ENCODE data around the gene SF3B1. TPM values are rescaled to one million over a fixed set of nuclear protein-coding genes. Genes with fewer than 3 reads are reported as not detected.

SF3B1 gene
- total and polyA plus RNA-seq, 2 experiments from 2014 or later = 196 to 216 TPM

- no peak overlapping the region for H3K27ac ChIP-seq
- in situ Hi-C loops (cut with MboI) = no loop called here
- H2AFZ ChIP-seq = no peak overlapping the region
- no peaks in the 10 kb centered on the region for H3K79me2 ChIP-seq (ENCODE audit: insufficient read depth)
- H3K9ac ChIP-seq = no peak overlapping the region
- H3K4me2 ChIP-seq (ENCODE audit: unreplicated experiment) = no peak overlapping the region
- TF ChIP-seq EZH2 (IDR thresholded peaks at IDR 0.05; ENCODE audit: insufficient read depth, poor library complexity, severe bottlenecking) (no peak), EZH2phosphoT487 (IDR thresholded peaks at IDR 0.05; ENCODE audit: insufficient read depth, low read depth) (no peak)
- H4K20me1 ChIP-seq (ENCODE audit: insufficient read depth) = no peaks in the 10 kb centered on the region
- H3K27me3 ChIP-seq (replicated peaks; ENCODE audit: insufficient read depth) = no peaks in the 10 kb centered on the region
- peaks cover 6% of the 10 kb centered on the region; the same call in 1 of the 2 replicates for H3F3A ChIP-seq (ENCODE audit: insufficient read depth)
- peaks cover 14% of the 10 kb centered on the region for H3K4me1 ChIP-seq (ENCODE audit: insufficient read depth)
- H3K9me3 ChIP-seq (ENCODE audit: low read depth) = no peaks in the 10 kb centered on the region
- no peaks in the 10 kb centered on the region for H3K9me2 ChIP-seq (ENCODE audit: insufficient read depth)
- H3K4me3 ChIP-seq = no peak overlapping the region
- peak; percentile 31 for DNase-seq
- WGBS, 2 experiments (ENCODE audit: low coverage in 1 of 2, low lambda C conversion rate in 2 of 2, missing lambda C conversion rate in 2 of 2) = 41 to 52% methylated on average over 5 of the region's 5 CpGs
- H3K36me3 ChIP-seq (ENCODE audit: low read depth) = no peaks in the 10 kb centered on the region
Measured at GRCh38 chr2:197369228-197369932, 65.4 kb downstream of the SF3B1 start.

GRCh38 chr2:197368412-197368811, 66.4 kb downstream of the SF3B1 start:
- Histone ChIP-seq H3K27me3 (replicated peaks; ENCODE audit: insufficient read depth) (no peaks in the 10 kb centered on the region), H3K9me2 (ENCODE audit: insufficient read depth) (no peaks in the 10 kb centered on the region), H3K79me2 (ENCODE audit: insufficient read depth) (no peaks in the 10 kb centered on the region), H3K36me3 (ENCODE audit: low read depth) (no peaks in the 10 kb centered on the region), H3K27ac (no peak overlapping the region), H3F3A (ENCODE audit: insufficient read depth) (peaks cover 6% of the 10 kb centered on the region; the same call in 1 of the 2 replicates), H3K4me2 (ENCODE audit: unreplicated experiment) (no peak overlapping the region), H3K4me3 (no peak overlapping the region), H2AFZ (no peak overlapping the region), H3K9ac (no peak overlapping the region), H3K4me1 (ENCODE audit: insufficient read depth) (peaks cover 14% of the 10 kb centered on the region), H4K20me1 (ENCODE audit: insufficient read depth) (no peaks in the 10 kb centered on the region), H3K9me3 (ENCODE audit: low read depth) (no peaks in the 10 kb centered on the region)
- no peak for DNase-seq
- 79 to 85% methylated on average over 6 of the region's 6 CpGs for WGBS, 2 experiments (ENCODE audit: low coverage in 1 of 2, low lambda C conversion rate in 2 of 2, missing lambda C conversion rate in 2 of 2)
- no peak for TF ChIP-seq EZH2 (IDR thresholded peaks at IDR 0.05; ENCODE audit: insufficient read depth, poor library complexity, severe bottlenecking)
- TF ChIP-seq EZH2phosphoT487 (IDR thresholded peaks at IDR 0.05; ENCODE audit: insufficient read depth, low read depth) = no peak
- in situ Hi-C loops (cut with MboI) = no loop called here

GRCh38 chr2:197363998-197364397, 70.8 kb downstream of the SF3B1 start:
- Histone ChIP-seq H3K4me3 (no peak overlapping the region), H3K9ac (no peak overlapping the region), H4K20me1 (ENCODE audit: insufficient read depth) (no peaks in the 10 kb centered on the region), H2AFZ (no peak overlapping the region), H3K27me3 (replicated peaks; ENCODE audit: insufficient read depth) (no peaks in the 10 kb centered on the region), H3K4me2 (ENCODE audit: unreplicated experiment) (no peak overlapping the region), H3K9me2 (ENCODE audit: insufficient read depth) (no peaks in the 10 kb centered on the region), H3K79me2 (ENCODE audit: insufficient read depth) (no peaks in the 10 kb centered on the region), H3K27ac (no peak overlapping the region), H3K36me3 (ENCODE audit: low read depth) (no peaks in the 10 kb centered on the region), H3K4me1 (ENCODE audit: insufficient read depth) (peaks cover 19% of the 10 kb centered on the region), H3F3A (ENCODE audit: insufficient read depth) (peaks cover 23% of the 10 kb centered on the region), H3K9me3 (ENCODE audit: low read depth) (no peaks in the 10 kb centered on the region)
- in situ Hi-C loops (cut with MboI) = no loop called here
- DNase-seq = no peak
- 60 to 62% methylated on average over 5 of the region's 5 CpGs for WGBS, 2 experiments (ENCODE audit: low coverage in 1 of 2, low lambda C conversion rate in 2 of 2, missing lambda C conversion rate in 2 of 2)
- TF ChIP-seq EZH2phosphoT487 (IDR thresholded peaks at IDR 0.05; ENCODE audit: insufficient read depth, low read depth) (no peak), EZH2 (IDR thresholded peaks at IDR 0.05; ENCODE audit: insufficient read depth, poor library complexity, severe bottlenecking) (no peak)

- H3K36me3 ChIP-seq (ENCODE audit: low read depth) = no peaks in the 10 kb centered on the region
- H3F3A ChIP-seq (ENCODE audit: insufficient read depth) = peaks cover 29% of the 10 kb centered on the region
- H3K4me3 ChIP-seq = no peak overlapping the region
- no peaks in the 10 kb centered on the region for H3K9me2 ChIP-seq (ENCODE audit: insufficient read depth)
- TF ChIP-seq EZH2 (IDR thresholded peaks at IDR 0.05; ENCODE audit: insufficient read depth, poor library complexity, severe bottlenecking) = no peak
- TF ChIP-seq EZH2phosphoT487 (IDR thresholded peaks at IDR 0.05; ENCODE audit: insufficient read depth, low read depth) = no peak
- H3K4me1 ChIP-seq (ENCODE audit: insufficient read depth) = peaks cover 22% of the 10 kb centered on the region
- H3K9me3 ChIP-seq (ENCODE audit: low read depth) = no peaks in the 10 kb centered on the region
- peaks cover 4% of the 10 kb centered on the region for H3K27me3 ChIP-seq (replicated peaks; ENCODE audit: insufficient read depth)
- H2AFZ ChIP-seq = no peak overlapping the region
- in situ Hi-C loops (cut with MboI) = no loop called here
- peak; percentile 79 for DNase-seq
- no peak overlapping the region for H3K9ac ChIP-seq
- peak overlapping the region; percentile 2 for H3K4me2 ChIP-seq (ENCODE audit: unreplicated experiment)
- H4K20me1 ChIP-seq (ENCODE audit: insufficient read depth) = no peaks in the 10 kb centered on the region
- H3K27ac ChIP-seq = peak overlapping the region; percentile 6; the same call in 1 of the 2 replicates
- H3K79me2 ChIP-seq (ENCODE audit: insufficient read depth) = no peaks in the 10 kb centered on the region
Measured at GRCh38 chr2:197360744-197361156, 74.1 kb downstream of the SF3B1 start.
